MCF 10A (cell line): Measurements from ENCODE around the gene DCBLD2. TPM values are rescaled to one million over a fixed set of nuclear protein-coding genes. Genes with fewer than 3 reads are reported as not detected.

Experiments used
- BruUV-seq: library from RNA; stranded (reverse); fragments of 400-500 nt; replicated peaks from 2 replicates; lab custom pipeline; 2021; lab: Mats Ljungman, UMichigan
- CTCF ChIA-PET: fragments of 300-600 bp; sonication (Branson Sonifier 250); formaldehyde crosslinking; extraction: SDS; loops from one replicate; lab custom pipeline; 2021; ENCODE audit warnings: antibody characterized with exemption, inconsistent platforms; lab: Yijun Ruan, JAX
- POLR2A ChIA-PET: fragments of 300-600, 350-650 bp; sonication (Branson Sonifier 250); formaldehyde crosslinking; extraction: SDS; loops from one replicate; lab custom pipeline; 2020; ENCODE audit warnings: antibody characterized with exemption, inconsistent platforms; lab: Yijun Ruan, JAX
- DNase-seq: peaks from one replicate; pipeline ENCODE4 v3.0.0-alpha.2; 2018; ENCODE audit not compliant: unreplicated experiment
- H3K27ac Mint-ChIP-seq: one replicate; pipeline ENCODE4 v1.8.0; 2022; ENCODE audit warnings: mild to moderate bottlenecking, low read depth, mixed read lengths; ENCODE audit not compliant: unreplicated experiment
- H3K27me3 Mint-ChIP-seq: one replicate; pipeline ENCODE4 v1.8.0; 2022; ENCODE audit warnings: mixed read lengths; ENCODE audit not compliant: insufficient read depth, unreplicated experiment
- H3K36me3 Mint-ChIP-seq: one replicate; pipeline ENCODE4 v1.8.0; 2022; ENCODE audit warnings: mild to moderate bottlenecking, moderate library complexity, mixed read lengths; ENCODE audit not compliant: insufficient read depth, unreplicated experiment
- H3K4me1 Mint-ChIP-seq: one replicate; pipeline ENCODE4 v1.8.0; 2022; ENCODE audit warnings: mixed read lengths; ENCODE audit not compliant: insufficient read depth, unreplicated experiment
- H3K4me3 Mint-ChIP-seq: one replicate; pipeline ENCODE4 v1.8.0; 2022; ENCODE audit warnings: mild to moderate bottlenecking, moderate library complexity, mixed read lengths; ENCODE audit not compliant: unreplicated experiment
- H3K9me3 Mint-ChIP-seq: one replicate; pipeline ENCODE4 v1.8.0; 2022; ENCODE audit warnings: mixed read lengths; ENCODE audit not compliant: unreplicated experiment
- intact Hi-C: fragments of 100-400 bp; cut with micrococcal nuclease; formaldehyde crosslinking; loops from 2 replicates; pipeline ENCODE4 v1.14.1; 2022
- total RNA-seq: library from RNA; stranded (reverse); gene quantifications from 2 replicates; pipeline ENCODE4 v1.2.3, GENCODE V29; 2022
- TF ChIP-seq, protein P1 (sequence below): fragments of 200-600 bp; IDR thresholded peaks from one replicate; pipeline ENCODE4 v1.8.0; 2022; ENCODE audit warnings: antibody characterized with exemption, mild to moderate bottlenecking; ENCODE audit not compliant: unreplicated experiment

The DCBLD2 gene
- total RNA-seq, 1 experiment from 2014 or later: 161 TPM

DNA sequence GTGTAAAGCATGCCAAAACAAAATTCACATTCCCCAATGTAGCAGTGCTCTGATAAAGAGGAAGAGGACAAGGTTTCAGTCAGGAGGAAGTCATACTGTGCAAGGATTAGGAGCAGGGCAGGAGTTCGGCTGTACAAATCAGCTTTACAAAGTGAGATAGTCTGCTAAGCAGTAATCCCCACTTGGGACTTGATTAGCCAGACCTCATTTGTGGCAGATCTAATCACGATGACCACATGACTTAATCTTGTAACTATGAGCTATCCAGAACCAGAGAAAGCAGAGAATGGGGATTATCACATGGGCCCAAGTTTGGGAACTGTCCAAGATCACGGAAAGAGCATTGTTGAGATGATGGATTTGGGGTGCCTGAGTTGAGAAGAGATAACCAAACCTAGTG, 7.8 kb downstream of the DCBLD2 start:
- ChIA-PET CTCF (interaction anchor here (0.6 to 1.2 kb wide), 2 partner anchors 70 to 138 kb away, joined by 3 read pairs; no protein-coding TSS in a partner anchor), POLR2A (interaction anchor here (0.7 to 12.8 kb wide), 3 partner anchors 5 to 14 kb away, joined by 3 to 278 read pairs (median 278); partner anchors contain the start of gene DCBLD2)
- Mint-ChIP-seq H3K27me3 (no peaks in the 10 kb centered on the region), H3K4me1 (peaks cover 29% of the 10 kb centered on the region), H3K27ac (peak overlapping the region; percentile 7), H3K9me3 (no peaks in the 10 kb centered on the region), H3K36me3 (peaks cover 4% of the 10 kb centered on the region), H3K4me3 (no peak overlapping the region)
- no peak for DNase-seq
- TF ChIP-seq, protein P1, sequence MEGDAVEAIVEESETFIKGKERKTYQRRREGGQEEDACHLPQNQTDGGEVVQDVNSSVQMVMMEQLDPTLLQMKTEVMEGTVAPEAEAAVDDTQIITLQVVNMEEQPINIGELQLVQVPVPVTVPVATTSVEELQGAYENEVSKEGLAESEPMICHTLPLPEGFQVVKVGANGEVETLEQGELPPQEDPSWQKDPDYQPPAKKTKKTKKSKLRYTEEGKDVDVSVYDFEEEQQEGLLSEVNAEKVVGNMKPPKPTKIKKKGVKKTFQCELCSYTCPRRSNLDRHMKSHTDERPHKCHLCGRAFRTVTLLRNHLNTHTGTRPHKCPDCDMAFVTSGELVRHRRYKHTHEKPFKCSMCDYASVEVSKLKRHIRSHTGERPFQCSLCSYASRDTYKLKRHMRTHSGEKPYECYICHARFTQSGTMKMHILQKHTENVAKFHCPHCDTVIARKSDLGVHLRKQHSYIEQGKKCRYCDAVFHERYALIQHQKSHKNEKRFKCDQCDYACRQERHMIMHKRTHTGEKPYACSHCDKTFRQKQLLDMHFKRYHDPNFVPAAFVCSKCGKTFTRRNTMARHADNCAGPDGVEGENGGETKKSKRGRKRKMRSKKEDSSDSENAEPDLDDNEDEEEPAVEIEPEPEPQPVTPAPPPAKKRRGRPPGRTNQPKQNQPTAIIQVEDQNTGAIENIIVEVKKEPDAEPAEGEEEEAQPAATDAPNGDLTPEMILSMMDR: no peak
- no TSS peak for BruUV-seq
- intact Hi-C loops: no loop called here

- BruUV-seq: no TSS peak
- ChIA-PET CTCF (interaction anchor here (0.9 to 1.2 kb wide), 2 partner anchors 74 to 102 kb away, joined by 4 read pairs; no protein-coding TSS in a partner anchor), POLR2A (interaction anchor here (1.3 to 12.8 kb wide), 2 partner anchors 6 to 37 kb away, joined by 3 to 278 read pairs; partner anchors contain the start of gene DCBLD2)
- no peaks in the 10 kb centered on the region for H3K9me3 Mint-ChIP-seq
- intact Hi-C loops: no loop called here
- peaks cover 4% of the 10 kb centered on the region for H3K36me3 Mint-ChIP-seq
- TF ChIP-seq, protein P1: no peak
- no peaks in the 10 kb centered on the region for H3K27me3 Mint-ChIP-seq
- no peak for DNase-seq
- H3K4me1 Mint-ChIP-seq: peaks cover 36% of the 10 kb centered on the region
- no peak overlapping the region for H3K4me3 Mint-ChIP-seq
- peak overlapping the region; percentile 49 for H3K27ac Mint-ChIP-seq
These were observed 9.2 kb downstream of the DCBLD2 start for GRCh38 chr3:98892263-98892662.

DNA sequence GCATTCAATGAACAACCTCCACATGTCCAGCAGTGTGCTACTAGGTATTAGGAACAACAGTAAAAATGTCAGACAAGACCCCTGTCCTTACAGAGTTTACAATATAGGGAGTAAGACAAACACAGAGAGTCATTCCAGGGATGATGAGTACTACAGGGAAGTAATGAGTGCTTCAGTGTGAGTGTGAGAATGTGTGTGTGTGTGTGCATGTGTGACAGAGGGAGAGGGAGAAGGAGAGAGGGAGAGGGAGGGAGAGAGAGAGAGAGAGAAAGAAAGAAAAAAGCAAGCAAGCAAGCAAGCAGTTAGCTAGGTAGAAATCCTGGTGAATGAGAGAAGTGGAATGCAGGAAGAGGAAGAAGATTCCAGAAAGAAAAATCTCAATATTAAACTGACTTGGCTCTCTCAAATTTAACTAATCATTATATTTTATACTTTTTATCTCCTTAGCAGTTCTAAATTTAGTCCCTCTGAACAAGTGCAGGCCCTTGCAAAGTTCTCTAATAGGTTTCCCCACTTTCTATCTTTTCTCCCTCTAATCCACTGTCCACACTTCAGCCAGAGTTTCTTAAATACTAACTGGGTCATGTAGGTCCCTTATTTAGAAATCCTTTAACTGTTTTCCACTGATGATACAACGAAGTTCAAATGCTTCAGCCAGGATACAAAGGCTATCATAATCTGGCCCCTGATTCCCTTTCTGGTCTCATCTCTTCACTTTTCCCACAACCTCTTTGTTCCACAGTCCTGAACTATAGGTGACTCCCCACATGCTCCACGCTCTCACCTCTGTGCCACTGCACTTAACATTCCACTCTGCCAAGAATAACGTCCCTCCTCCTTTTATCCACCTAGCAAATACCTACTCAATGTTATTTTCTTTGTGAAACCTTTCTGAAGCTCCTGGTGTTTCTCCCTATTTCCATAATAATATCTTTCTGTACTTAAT, 10.3 kb downstream of the DCBLD2 start:
- TF ChIP-seq, protein P1: no peak
- Mint-ChIP-seq H3K4me3 (no peak overlapping the region), H3K27ac (no peak overlapping the region), H3K27me3 (no peaks in the 10 kb centered on the region), H3K4me1 (peaks cover 33% of the 10 kb centered on the region), H3K36me3 (peaks cover 4% of the 10 kb centered on the region), H3K9me3 (no peaks in the 10 kb centered on the region)
- no peak for DNase-seq
- intact Hi-C loops: no loop called here
- no TSS peak for BruUV-seq
- ChIA-PET POLR2A (interaction anchor here (1.2 to 12.8 kb wide), 3 partner anchors 7 to 71 kb away, joined by 3 to 278 read pairs (median 3); partner anchors contain the start of gene DCBLD2), CTCF (no interaction called here)
